G401.6 (cell line): ENCODE measurements around the gene MRTO4.
"Not testable (repeated sequence)": the region's sequence is repeated elsewhere in the genome, so short reads cannot be mapped to it uniquely, and the experiment has no call there.

Experiments
- FAIRE-seq: peaks from 2 replicates; lab custom pipeline; 2012; peaks lifted over from hg19 to GRCh38; lab: Jason Lieb, UNC

MRTO4 gene

DNA sequence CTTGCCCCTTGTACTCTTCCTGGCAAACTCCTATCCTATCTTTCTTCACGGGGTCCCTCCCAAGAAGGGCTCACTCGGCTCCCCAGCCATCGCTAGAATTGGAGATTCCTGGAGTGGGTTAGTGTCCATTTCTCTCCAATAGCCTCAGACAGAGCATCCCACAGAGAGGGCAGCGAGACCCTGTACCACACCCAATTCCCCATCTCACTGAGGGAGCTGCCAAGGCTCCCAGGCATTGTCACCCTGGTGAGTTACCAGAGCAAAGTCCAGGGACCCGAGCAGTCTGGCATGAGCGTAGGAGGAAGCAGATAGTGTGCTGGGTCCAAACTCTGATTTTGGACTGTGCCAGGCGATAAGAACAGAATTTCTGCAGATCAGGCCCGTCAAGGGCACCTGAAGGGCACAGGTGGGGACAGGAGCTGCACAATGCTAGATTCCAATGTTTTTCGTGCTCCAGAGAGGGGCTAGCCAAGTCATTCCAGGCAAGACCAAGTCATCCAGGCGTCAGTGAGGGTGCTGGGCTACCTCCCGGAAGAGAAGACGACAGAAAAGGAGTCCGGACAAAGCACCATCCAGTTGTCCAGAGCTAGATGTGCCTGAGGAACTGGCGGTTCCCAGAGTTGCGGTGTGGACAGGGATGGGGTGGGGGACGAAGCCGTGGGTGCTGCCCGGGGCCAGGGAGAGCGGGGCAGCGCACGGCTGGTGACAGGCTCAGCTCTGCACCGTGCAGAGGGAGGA, 21.7 kb downstream of the MRTO4 start:
- FAIRE-seq, result no peak

DNA sequence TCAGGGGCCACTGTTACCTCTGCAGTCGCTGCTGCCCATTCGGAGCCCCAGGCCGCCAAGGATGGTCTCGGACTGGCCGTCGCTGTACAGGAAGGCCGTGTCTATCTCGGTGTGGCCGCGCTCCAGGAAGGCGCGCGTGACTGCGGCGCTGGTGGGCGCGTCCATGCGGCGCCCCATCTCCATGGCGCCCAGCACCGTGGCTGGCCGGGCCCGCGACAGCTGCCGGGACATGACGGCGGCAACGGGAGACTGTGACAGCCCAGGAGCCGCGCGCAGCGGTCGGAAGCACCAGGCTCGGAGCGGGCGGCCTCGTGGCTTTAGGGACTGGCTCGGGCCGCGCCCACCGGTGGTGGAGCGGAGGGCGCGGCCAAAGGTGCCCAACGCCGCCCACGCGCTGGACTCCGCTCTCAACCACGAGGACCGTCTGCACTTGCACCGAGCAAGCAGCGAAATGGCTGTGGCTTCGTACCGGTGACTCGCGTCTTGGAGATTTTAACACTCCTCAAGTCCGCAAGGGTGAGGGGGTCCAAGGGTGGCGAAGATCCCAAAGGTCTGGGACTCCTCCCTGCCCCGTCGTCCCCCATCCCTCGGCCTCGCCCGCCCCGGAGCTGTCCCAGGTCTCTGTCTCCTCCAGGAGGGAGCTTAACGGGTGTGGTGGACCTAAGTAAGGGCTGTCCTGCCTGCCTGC, 22.4 kb downstream of the MRTO4 start:
- FAIRE-seq, result not testable (repeated sequence)

DNA sequence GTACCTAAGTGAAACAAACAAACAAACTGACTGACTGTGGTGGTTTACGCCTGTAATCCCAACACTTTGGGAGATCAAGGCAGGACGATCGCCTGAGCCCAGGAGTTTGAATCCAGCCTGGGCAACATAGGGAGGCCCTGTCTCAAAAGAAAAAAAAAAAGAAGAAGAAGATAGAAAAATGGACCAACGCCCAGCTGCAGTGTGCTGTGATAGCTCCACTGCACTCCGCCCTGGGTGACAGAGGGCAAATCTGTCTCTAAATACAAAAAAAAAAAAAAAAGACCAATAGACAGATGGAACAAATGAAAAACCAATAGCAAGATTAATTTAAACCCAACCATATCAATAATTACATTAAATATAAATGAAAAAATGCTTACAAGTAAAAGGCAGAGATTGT, 23.0 kb downstream of the MRTO4 start:
- no peak for FAIRE-seq

DNA sequence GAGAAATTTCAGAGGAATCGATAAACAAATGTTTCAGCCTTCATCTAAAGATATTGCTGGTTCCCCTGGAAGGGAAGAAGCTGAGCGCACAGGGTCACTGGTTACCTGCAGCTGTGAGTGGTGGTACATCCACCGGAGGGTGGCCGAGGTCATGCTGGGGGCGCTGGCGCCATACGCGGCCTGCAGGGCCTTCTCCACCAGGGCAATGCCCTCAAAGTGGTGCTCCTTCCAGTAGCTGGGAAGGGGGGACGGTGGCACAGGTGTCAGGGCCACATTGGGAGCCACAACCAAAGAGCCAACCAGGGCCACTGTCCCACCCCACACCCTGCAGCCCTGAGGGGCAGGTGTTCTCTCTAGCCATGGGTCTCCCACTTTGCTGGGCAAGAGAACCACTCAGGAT, 32.3 kb downstream of the MRTO4 start:
- FAIRE-seq, result no peak

DNA sequence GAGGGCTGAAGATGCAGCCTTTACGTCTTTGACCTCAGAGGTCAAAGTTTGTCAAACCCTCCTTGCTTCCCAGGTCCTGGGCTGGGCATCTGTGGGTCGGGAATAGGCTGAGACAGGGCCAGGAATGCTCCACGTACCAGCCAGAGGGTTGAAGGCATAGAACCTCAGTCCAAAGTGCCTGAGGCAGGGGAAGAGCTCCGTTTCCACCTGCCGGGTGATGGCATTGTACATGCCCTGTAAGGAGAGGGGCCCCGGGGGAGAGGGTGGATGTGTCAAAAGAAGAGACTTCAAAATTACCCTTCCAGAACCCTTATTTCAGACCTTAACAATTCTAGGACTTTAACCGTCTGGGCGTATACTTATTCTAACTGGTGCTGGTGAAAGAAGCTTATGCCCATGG, 33.3 kb downstream of the MRTO4 start:
- FAIRE-seq, result no peak

DNA sequence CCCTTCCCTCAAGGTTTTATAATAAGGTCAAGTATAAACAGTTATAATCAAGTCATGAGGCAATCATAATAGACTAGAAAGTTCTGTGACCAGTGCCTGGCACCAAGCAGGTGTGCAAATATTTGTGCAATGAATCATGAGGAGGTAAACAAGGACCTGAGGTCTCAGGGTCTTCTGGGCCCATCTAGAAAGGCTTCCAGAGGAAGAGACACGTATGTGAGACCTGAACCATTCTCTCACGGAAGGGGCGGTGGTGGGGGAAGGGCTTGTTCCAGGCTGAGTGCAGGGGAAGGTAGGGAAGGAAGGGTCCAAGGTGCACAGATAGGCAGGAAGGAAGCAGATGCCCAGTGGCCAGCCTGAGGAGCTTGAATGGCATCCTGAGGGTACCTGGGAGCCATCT, 33.8 kb downstream of the MRTO4 start:
- not testable (repeated sequence) for FAIRE-seq

DNA sequence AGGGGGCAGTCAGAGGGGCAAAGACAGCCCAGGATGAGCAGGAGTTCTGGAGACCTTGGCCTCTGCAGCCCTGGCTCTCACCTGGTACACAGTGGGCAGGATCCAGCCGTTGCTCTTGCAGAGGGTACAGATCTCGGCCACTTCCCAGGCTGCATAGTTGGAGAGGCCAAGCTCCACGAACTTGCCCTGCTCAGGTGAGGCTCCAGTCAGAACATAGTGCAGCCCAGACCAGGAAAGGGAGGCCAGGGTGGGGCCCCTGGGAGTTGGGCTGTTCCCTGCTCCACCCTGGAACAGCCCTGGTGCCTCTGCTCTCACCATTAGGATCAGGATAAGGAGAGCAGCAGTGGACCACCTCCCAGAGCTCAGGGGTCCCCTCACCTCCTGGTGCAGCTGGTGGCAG, 34.2 kb downstream of the MRTO4 start:
- not testable (repeated sequence) for FAIRE-seq

DNA sequence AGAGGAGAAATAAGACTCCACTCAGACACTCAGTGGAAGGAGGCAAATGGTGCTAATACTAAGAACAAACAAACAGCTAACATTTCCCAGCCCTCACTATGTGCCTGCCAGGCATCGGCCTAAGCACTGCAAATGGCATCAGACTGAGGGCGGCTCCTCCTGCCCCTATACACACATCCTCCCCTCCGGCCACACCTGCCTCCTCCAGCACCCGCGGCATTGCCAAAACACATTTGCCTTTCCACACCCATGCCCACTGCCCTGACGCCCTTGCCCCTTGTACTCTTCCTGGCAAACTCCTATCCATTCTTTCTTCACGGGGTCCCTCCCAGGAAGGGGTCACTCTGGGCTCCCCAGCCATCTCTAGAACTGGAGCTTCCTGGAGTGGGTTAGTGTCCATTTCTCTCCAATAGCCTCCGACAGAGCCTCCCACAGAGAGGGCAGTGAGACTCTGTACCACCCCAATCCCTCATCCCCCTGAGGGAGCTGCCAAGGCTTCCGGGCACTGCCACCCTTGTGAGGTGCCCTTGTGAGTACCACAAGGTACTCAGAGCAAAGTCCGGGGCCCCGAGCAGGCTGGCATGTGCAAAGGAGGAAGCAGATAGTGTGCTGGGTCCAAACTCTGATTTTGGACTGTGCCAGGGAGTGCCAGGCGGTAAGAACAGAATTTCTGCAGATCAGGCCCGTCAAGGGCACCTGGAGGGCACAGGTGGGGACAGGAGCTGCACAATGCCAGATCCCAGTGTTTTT, 36.0 kb downstream of the MRTO4 start:
- no peak for FAIRE-seq

DNA sequence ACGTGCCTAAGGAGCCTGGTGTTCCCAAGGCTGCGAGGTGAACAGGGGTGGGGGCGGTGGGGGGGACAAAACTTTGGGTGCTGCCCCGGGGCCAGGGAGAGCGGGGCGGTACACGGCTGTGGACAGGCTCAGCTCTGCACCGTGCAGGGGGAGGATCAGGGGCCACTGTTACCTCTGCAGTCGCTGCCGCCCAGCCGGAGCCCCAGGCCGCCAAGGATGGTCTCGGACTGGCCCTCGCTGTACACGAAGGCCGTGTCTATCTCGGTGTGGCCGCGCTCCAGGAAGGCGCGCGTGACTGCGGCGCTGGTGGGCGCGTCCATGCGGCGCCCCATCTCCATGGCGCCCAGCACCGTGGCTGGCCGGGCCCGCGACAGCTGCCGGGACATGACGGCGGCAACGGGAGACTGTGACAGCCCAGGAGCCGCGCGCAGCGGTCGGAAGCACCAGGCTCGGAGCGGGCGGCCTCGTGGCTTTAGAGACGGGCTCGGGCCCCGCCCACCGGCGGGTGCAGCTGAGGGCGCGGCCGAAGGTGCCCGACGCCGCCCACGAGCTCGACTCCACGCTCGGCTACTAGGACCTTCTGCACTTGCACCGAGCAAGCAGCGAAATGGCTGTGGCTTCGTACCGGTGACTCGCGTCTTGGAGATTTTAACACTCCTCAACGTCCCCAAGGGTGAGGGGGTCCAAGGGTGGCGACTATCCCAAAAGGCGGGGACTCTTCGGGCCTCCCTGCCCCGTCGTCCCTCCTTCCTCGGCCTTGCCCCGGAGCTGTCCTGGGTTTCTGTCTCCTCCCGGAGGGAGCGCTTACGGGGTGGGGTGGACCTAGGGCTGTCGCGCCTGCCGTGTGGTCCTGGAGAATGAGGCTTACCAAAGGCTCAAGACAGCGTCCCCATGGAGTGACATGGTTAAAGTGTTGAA, 37.0 kb downstream of the MRTO4 start, which contains the start of gene AKR7A3:
Gene AKR7A3, minus strand, starts transcription at position 447 of the 918 bp plus-strand sequence. Its CDS starts 61 bp downstream, at position 386.
- FAIRE-seq, result not testable (repeated sequence)

DNA sequence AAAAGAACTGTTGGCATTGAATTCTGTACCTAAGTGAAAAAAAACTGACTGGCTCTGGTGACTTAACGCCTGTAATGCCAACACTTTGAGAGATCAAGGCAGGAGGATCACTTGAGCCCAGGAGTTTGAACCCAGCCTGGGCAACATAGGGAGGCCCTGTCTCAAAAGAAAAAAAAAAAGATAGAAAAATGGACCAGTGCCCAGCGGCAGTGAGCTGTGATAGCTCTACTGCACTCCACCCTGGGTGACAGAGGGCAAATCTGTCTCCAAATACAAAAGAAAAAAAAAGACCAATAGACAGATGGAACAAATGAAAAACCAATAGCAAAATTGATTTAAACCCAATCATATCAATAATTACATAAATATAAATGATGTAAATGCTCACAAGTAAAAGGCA, 37.6 kb downstream of the MRTO4 start:
- FAIRE-seq, result no peak

DNA sequence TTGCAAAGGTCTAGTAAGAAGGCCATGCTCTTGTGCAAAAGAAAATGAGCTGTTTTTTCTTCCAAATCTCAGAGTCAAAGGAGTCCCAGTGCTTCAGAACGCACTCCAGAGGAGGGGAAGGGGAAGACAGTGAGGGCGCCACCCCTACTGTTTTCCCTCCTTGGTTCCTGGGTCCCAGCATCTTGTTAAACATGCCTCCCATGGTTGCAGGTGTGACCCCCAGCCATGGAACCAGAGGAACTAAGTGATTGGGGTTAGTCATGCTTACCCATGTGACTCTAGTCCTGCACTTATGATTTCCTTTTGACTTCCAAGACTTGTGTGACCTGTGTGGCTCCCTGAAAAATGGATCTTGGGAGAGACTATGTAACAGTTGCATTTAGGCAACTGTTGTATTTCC, 43.0 kb downstream of the MRTO4 start:
- FAIRE-seq, result no peak

DNA sequence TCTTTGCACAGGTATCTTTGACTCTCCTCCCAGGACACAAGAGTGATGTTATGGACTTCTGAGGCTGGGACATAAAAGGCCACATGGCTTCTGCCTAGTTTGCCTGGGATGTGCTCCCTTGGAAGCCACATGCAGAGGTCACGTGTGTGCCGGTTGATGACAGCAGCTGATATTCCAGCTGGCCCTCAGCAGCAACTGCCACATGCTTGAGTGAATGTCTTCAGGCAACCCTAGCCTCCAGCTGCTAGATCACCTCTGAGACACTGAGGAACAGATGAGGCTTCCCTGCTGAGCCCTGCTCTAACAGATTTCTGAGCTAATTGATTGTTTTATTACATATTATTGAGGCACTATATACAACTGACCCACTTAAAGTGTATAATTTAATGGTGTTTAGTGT, 48.6 kb downstream of the MRTO4 start:
- FAIRE-seq, result no peak

DNA sequence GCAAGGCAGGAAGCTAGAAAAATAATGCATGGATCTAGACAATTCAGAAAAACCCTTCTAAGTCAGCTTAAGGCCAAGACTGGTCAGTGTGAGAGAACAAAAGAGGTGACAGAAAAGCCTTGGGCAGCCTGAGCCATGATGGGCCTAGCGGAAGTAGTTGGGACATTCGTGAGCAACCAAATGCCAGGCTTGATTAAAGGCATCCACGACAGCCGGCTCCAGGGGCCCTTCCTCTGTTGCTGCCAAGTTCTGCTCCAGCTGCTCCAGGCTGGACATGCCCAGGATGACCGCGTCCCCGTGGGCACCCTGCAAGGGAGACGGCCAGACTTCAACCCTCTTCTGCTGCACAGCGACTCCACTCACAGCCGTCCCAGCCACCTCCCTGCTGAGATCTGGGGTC, 52.5 kb downstream of the MRTO4 start:
- FAIRE-seq, result not testable (repeated sequence)

DNA sequence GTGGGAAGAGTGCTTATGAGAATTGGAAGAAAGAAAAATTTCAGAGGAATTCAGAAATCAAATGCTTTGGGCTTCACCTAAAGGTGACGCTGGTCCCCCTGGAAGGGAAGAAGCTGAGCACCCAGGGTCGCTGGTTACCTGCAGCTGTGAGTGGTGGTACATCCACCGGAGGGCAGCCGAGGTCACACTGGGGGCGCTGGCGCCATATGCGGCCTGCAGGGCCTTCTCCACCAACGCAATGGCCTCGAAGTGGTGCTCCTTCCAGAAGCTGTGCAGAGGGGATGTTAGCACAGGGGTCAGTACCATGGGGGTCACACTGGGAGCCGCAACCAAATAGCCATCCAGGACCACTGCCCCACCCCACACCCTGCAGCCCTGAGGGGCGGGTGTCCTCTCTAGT, 54.3 kb downstream of the MRTO4 start:
- FAIRE-seq, result no peak

DNA sequence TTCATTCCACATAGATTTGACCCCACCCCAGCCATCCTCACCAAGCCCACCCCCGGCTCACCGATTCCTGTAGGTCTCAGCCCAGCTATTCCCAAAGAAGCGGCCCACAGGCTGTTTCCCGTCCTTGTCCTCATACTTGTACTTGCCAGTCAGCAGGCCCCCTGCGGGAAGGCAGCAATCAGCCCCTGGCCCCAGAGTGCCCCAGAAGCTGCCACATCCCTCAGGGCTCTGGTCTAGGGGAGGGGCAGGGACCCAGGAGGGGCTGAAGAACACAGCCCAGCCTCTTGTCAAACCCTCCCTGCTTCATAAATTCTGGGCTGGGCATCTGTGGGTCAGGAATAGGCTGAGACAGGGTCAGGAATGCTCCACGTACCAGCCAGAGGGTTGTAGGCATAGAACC, 55.3 kb downstream of the MRTO4 start:
- no peak for FAIRE-seq

DNA sequence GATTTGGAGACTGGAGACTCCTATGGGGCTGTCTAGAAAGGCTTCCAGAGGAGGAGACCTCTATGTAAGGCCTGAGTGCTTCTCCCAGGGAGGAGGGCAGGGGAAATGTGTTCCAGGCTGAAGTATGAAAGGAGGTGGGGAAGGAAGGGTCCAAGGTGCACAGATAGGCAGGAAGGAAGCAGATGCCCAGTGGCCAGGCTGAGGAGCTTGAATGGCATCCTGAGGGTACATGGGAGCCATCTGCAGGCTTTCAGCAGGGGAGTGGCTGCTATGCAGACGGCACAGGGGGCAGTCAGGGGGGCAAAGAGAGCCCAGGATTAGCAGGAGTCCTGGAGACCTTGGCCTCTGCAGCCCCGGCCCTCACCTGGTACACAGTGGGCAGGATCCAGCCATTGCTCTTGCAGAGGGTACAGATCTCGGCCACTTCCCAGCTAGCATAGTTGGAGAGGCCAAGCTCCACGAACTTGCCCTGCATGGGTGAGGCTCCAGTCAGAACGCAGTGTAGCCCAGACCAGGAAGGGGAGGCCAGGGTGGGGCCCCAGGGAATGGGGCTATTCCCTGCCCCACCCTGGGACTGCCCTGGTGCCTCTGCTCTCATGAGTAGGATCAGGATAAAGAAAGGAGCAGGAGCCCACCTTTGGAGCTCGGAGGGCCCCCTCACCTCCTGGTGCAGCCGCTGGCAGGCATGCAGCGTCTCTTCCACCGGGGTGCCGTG, 56.3 kb downstream of the MRTO4 start:
- FAIRE-seq, result no peak

DNA sequence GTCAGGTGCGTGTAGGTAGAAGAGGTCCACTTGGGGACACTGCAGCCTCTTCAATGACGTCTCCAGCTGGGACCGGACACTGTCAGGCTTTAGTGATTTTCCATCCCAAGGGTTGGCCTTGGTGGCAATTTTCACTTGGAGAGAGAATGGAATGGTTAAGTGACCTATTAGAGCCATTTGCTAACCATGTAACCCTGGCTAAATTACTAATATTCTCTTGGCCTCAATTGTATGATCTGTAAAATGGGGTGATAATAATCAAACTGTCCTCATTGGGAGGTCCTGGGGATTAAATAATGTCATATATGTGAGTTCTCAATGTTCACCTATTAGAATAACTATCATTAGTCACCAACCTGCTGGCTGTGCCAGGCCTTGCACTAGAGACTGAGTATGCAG, 56.9 kb downstream of the MRTO4 start:
- no peak for FAIRE-seq

DNA sequence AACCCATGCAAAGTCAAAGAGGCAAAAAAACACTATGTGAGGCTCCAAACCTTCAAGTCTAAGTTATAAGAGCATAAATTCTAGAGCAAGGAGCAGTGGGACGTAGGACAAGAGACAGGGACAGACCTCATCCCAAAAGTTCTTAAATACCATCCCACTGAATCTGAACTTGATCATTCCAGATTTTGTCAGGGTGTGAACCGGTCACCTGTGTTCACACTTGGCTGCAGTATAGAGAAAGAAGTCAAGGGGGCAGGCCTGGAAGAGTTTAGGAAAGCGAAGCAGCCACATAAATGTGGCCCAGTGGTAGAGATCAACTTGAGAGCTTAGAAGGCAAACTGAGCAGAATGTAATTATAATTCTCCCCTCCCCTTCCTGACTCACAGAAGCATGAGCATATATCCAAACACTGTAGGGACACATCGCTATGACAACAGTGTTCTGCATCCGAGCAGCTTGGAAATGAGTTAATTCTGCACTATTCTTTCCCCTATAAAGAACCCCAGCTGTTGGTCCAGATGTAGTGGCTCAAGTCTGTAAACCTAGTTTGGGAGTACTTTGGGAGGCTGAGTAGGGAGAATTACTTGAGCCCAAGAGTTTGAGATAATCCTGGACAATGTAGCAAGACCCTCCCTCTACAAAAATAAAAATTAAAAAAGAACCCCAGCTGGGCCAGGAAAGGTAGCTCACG, 57.7 kb downstream of the MRTO4 start:
- no peak for FAIRE-seq
